ENCODE measurements around the gene MVP.
"Not testable (repeated sequence)": the region's sequence is repeated elsewhere in the genome, so short reads cannot be mapped to it uniquely, and the experiment has no call there.

The MVP gene

DNA sequence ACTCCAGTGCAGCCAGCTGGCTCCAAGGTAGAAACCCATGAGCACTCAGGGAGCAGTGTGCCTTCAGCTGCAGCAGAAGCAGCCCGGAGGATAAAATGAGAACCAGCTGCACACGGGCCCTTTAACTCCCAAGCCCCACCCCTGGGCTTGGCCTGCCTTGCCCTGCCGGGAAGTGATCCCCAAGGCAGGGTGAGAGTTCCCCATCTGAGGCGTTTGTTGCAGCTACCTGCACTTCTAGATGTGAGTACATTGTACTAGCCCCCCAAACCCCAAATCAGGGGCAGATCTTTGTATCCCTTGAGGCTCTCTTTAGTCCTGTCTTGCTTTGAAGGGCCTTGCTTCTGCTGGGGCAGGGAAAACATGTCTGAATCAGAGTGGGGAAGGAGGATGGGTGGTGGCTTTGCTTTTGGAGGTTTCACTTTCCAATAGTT is at the start of gene MVP:
TSS of gene MVP (plus strand) at position 192 of the 431 bp plus-strand sequence. CDS start 10,088 bp downstream, outside the sequence.
- DNase-seq = no peak

DNA sequence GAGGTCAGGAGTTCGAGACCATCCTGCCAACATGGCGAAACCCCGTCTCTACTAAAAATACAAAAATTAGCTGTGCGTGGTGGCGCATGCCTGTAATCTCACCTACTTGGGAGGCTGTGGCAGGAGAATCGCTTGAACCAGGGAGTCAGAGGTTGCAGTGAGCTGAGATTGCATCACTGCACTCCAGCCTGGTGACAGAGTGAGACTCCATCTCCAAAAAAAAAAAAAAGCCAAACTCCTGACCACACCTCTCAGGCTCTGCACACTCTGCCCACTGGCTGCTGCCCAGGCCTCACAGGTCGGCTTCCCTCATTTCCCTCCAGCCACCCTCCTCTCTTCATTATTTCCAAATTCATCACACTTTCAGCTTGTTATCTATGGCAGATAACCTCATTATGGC is 47.9 kb upstream of the MVP start:
- not testable (repeated sequence) for DNase-seq

GRCh38 chr16:29774730-29775129 is 45.5 kb upstream of the MVP start:
- no peak for DNase-seq

DNA sequence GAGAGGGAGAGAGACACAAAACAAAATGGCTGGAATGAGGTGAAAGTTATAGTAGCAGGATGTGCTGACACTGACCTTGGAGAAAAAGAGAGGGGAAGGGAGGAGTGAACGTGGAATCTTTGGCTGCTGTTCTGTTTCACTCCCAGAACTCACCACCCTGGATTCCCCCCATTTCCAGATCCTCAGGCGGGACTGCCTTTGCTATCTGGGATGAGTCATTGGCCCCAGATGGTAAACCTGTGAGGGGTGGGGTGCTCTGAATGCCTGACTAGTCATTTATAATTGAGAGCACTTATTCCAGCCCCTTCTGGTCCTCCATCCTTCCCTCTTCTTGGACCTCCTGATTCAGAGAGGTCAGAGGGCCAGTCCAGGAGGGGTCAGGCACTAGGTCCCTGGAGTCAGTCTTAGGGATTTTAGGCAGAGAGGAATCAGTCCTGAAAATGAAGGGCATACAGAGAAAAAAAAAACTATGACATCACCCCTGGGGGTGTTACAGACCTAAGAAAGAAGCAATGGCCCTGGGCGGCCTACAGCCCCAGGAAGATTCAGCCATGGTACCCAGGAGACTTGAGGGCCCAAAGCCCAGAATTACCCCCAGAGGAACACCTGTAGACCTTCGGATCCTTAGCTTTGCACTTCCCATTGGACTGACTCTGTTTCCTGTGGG is 44.4 kb upstream of the MVP start:
- DNase-seq = no peak

DNA sequence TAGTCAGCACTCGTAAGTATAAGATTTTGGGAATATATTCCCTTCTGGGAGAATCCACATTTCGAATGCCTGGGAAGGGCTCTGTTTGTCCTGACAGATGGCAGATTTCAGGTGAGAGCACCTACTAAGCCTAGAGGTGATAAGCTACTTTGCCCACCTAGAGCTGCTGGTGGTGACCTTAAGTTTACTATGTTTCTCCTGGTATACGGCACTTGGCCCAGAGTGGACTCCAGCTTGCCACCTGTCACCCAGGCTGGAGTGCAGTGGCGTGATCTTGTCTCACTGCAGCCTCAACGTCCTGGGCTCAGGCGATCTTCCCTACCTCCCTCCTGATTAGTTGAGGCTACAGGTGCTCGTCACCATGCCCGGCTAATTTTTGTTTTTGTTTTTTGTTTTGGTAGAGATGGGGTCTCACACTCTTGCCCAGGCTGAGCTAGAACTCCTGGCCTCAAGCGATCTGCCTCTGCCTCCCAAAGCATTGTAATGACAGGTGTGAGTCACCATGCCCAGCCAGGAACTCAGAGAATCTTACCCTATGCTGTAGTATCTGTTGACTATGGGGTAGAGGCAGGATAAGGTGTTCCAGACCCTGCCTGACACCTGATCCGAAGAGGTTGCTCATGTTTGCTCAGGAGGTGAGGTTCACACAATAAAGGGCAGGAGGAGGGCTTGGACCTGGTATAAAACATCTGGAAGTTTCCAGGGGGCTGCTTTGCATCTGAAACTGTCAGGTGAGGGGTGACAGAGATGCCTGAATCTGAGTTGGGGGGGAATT is 42.5 kb upstream of the MVP start, which contains the start of gene ZG16:
TSS of gene ZG16 (plus strand) at position 681 of the 775 bp plus-strand sequence. CDS start 1,011 bp downstream, outside the sequence.
- no peak for DNase-seq

DNA sequence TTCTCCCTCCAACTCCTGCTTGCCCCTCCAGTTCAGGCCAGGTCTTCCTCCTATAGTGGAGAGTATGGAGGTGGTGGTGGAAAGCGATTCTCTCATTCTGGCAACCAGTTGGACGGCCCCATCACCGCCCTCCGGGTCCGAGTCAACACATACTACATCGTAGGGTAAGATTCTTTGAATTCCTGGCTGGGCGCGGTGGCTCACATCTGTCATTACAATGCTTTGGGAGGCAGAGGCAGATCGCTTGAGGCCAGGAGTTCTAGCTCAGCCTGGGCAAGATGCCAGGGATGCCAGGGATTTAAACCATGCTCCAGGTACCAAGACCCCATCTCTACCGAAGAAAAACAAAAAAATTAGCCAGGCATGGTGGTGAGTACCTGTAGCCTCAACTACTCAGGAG is 40.8 kb upstream of the MVP start:
- no peak for DNase-seq

GRCh38 chr16:29783094-29783953 is 36.9 kb upstream of the MVP start:
- DNase-seq = not testable (repeated sequence)

- DNase-seq = no peak
Observed at GRCh38 chr16:29784157-29784556, 36.1 kb upstream of the MVP start.

DNA sequence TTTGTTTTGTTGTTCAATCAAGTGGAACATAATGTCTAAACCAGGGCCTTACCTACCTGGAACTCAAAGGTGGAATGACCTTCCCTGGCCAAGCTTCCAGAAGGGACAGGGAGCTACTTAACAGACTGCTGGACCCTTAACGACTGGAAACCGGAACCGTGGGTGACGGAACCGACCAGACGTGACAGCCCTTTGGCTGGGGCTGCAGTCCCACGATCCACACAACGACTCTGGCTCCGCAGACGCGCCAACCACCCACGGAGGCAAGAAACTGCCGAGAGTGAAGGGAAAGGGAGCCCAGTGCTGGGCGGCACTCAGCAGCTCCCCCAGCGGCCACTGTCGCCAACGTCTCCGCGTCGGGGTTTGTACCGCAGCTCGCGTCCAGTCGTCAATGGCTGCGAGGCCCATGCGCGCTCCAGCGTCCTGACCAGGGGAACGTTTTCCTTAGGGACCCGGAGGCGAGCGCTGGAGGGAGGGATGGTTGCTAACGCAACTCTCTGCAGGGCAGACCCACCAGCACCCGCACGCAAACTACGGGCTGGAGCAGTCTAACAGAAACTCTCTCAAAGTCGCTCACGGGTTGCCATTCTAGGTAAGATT is 35.3 kb upstream of the MVP start:
- DNase-seq = no peak

GRCh38 chr16:29787155-29787554 is 33.1 kb upstream of the MVP start:
- not testable (repeated sequence) for DNase-seq

DNA sequence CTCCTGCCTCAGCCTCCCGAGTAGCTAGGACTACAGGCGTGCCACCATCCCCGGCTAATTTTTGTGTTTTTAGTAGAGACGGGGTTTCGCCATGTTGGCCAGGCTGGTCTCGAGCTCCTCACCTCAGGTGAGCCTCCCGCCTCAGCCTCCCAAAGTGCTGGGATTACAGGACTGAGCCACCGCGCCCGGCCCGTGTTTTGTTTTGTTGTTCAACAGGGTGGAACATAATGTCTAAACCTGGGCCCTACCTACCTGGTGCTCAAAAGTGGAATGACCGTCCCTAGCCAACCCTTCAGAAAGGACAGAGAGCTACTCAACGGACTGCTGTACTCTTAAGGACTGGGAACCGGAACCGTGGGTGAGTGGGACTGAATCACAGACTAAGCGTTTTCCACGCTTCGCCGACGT is 30.5 kb upstream of the MVP start:
- DNase-seq = no peak

DNA sequence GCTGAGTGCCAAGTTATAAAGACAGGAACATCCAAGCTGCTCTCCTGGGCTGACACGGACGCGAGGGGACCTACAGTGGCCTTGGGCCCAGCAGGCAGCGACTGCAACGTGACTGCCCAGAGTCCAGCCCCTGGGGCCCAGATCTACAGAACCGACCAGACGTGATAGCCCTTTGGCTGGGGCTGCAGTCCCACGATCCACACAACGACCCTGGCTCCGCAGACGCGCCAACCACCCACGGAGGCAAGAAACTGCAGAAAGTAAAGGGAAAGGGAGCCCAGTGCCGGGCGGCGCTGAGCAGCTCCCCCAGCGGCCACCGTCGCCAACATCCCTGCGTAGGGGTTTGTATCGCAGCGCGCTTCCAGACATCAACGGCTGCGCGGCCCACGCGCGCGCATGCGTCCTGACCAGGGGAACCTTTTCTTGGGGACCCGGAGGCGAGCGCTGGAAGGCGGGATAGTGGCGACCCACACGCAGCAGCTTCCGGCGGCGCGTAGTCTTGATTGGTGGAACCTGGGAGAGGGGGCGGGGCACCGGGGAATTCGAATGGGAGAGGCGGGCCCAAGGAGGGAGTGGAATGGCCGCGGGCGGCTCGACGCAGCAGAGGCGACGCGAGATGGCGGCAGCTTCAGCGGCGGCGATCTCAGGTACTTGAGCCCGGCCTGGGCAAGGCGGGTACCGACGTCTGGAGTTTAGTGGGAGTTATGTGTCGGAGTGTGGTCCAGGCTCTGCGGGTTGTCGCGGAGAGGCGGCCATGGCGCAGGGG is 29.9 kb upstream of the MVP start, which contains the start of gene KIF22:
TSS of gene KIF22 (plus strand) at position 569 of the 766 bp plus-strand sequence. CDS start at position 578, 9 bp downstream.
- DNase-seq = peak; percentile 91

GRCh38 chr16:29790949-29791844 is 29.1 kb upstream of the MVP start:
- DNase-seq = no peak

DNA sequence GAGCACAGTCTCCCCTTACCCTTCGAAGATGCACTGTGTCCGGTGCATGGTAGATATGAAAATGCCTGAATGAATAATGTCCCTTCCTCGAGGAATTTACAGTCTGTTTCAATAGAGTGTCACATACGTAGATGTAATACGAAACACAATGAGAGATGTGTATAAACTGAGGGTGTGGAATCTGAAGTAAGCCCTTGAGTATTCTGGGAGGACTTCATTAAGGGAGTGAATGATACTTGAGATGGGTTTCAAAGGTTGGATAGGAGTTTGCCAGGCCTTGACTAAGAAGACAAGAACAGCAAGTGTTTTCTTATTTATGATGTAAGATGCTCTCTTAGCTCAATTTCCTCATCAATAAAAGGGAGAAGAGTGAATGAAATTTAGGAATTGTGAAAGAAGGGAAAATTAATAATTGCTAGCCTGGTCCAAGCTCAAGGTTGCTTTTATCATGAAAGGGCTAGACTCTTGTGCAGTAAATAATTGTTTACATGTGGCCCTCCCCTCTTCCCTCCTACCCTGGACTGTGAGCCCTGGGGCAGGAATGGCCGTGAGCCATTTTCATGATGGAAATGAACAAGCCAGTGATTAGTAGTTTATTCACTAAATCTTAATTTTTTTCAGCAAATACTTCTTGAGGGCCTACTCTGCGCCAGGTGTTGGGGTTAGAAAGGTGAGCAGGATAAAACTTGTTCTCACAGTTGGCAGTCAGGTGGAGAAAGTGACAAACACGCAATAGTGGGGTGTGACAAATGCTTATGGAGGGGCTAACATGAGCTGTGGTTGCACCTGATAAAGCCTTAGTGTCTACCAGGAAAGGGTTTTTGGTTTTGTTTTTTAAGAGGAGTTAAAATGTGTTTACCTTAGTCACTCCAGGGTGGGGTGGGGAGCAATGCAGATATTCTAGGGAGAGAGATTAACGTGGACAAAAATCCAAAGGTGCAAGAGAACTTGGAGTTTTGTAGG is 28.1 kb upstream of the MVP start:
- DNase-seq = no peak

DNA sequence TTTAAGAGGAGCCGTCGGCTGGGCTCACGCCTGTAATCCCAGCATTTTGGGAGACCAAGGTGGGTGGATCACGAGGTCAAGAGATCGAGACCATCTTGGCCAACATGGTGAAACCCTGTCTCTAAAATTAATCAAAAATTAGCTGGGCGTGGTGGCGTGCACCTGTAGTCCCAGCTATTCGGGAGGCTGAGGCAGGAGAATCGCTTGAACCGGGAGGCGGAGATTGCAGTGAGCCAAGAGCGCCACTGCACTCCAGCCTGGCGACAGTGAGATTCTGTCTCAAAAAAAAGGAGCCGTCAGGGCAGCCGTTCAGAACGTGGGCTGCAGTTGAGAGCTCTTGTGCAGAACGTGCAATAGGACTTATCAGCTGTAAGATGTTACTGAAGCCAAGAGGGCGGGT is 27.1 kb upstream of the MVP start:
- DNase-seq = not testable (repeated sequence)

DNA sequence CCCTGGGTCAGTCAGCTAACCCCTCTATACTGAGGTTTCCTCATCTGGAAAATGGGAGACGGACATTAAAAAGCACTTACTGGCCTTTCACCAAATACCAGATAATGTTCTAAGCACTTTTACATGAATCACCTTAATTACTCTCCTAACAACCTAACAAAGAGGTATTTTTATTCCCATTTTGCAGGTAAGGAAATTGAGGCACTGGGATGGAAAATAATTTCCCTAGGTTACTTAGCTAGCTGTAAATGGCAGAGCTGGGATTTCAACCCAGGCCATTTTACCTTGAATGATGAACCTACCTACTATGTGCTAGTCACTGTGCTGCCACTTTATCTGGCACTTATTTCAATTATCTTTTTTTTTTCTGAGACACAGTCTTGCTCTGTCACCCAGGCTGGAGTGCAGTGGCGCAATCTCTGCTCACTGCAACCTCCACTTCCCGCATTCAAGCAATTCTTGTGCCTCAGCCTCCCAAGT is 26.0 kb upstream of the MVP start:
- DNase-seq = no peak

GRCh38 chr16:29802416-29802935 is 17.8 kb upstream of the MVP start:
- no peak for DNase-seq

GRCh38 chr16:29804020-29804419 is 16.2 kb upstream of the MVP start:
- no peak for DNase-seq

Data from NCI-H1048 (cell line).